Uterus (tissue), 4 donors: ENCODE data around the gene TSHZ2. TPM values are rescaled to one million over a fixed set of nuclear protein-coding genes. Genes with fewer than 3 reads are reported as not detected.

Experiments used
- DNase-seq, 2 donors: peaks; one replicate each; pipeline ENCODE4 v3.0.0-alpha.2; 2019 to 2020
- H3K27ac ChIP-seq, 2 donors: fragments of 200-600 bp; sonication (generic); 1 replicate in 1 of 2; 2 replicates in 1 of 2; pipeline ENCODE4 v1.5.1; 2016 to 2018
- H3K27me3 ChIP-seq, 2 donors: fragments of 200-600 bp; sonication (generic); one replicate each; pipeline ENCODE4 v1.5.1; 2018 to 2019; ENCODE audit warnings: control low read depth in 1 of 2
- H3K36me3 ChIP-seq, 2 donors: fragments of 200-600 bp; sonication (generic); one replicate each; pipeline ENCODE4 v1.5.1; 2019; ENCODE audit warnings: control low read depth in 1 of 2
- H3K4me1 ChIP-seq, 2 donors: fragments of 200-600 bp; sonication (generic); one replicate each; pipeline ENCODE4 v1.5.1; 2018 to 2019; ENCODE audit warnings: control low read depth in 1 of 2
- H3K4me3 ChIP-seq, 2 donors: fragments of 200-600 bp; sonication (generic); 1 replicate in 1 of 2; 2 replicates in 1 of 2; pipeline ENCODE4 v1.5.1; 2018 to 2019; ENCODE audit warnings: mild to moderate bottlenecking in 1 of 2
- H3K9me3 ChIP-seq, 2 donors: fragments of 200-600 bp; sonication (generic); one replicate each; pipeline ENCODE4 v1.5.1; 2019; ENCODE audit warnings: control low read depth in 1 of 2
- CTCF ChIP-seq, 4 experiments: fragments of 200-600 bp in 2 of 4; fragments of 450-650 bp in 2 of 4; sonication (generic) in 2 of 4; IDR thresholded peaks; one replicate each; pipeline ENCODE4 v1.5.1; 2016 to 2019; ENCODE audit warnings: antibody characterized with exemption in 4 of 4, mild to moderate bottlenecking in 2 of 4, moderate library complexity in 1 of 4
- POLR2A ChIP-seq, 2 donors: fragments of 450-650 bp; IDR thresholded peaks; one replicate each; pipeline ENCODE4 v1.6.1; 2016; ENCODE audit warnings: antibody characterized with exemption in 2 of 2, mild to moderate bottlenecking in 1 of 2, moderate library complexity in 1 of 2
- intact Hi-C: fragments of 100-400 bp; cut with DNase I; formaldehyde crosslinking; loops from one replicate; pipeline ENCODE4 v1.15.1; 2023; ENCODE audit warnings: low total_unique reads
- total RNA-seq, 4 donors: library from RNA; depleted of rRNA in 3 of 4; stranded (reverse); fragments of >200 nt in 3 of 4; gene quantifications; one replicate each; pipeline versions ENCODE4 v1.1.0 to v1.2.4, GENCODE V29; 2014 to 2023
- donor health status: DM: yes; HTN: yes; CAD: no.

Gene TSHZ2
- total RNA-seq, 4 donors from 2014 or later: 22.0 to 50.1 (median 33.1) TPM

- DNase-seq: no peak
- Histone ChIP-seq H3K4me3 (no peak overlapping the region), H3K27ac (peak overlapping the region; percentile 34 to 46), H3K4me1 (no peaks in the 10 kb centered on the region), H3K9me3 (no peaks in the 10 kb centered on the region), H3K27me3 (no peaks in the 10 kb centered on the region), H3K36me3 (no peaks in the 10 kb centered on the region)
- TF ChIP-seq CTCF (IDR thresholded peaks at IDR 0.05) (no peak), POLR2A (IDR thresholded peaks at IDR 0.05) (no peak)
- intact Hi-C loops: no loop called here
Measured at GRCh38 chr20:53003420-53004154, 31.4 kb downstream of the TSHZ2 start.

GRCh38 chr20:53004267-53004813 lies 32.2 kb downstream of the TSHZ2 start:
- Histone ChIP-seq H3K36me3 (no peaks in the 10 kb centered on the region), H3K9me3 (no peaks in the 10 kb centered on the region), H3K27me3 (no peaks in the 10 kb centered on the region), H3K4me3 (no peak overlapping the region), H3K4me1 (no peaks in the 10 kb centered on the region), H3K27ac (peak overlapping the region; percentile 34 to 46)
- intact Hi-C loops: no loop called here
- peak in 1 of 2 donors; percentile 36 for DNase-seq
- TF ChIP-seq POLR2A (IDR thresholded peaks at IDR 0.05) (no peak), CTCF (IDR thresholded peaks at IDR 0.05) (no peak)

- no peaks in the 10 kb centered on the region for H3K9me3 ChIP-seq
- DNase-seq: no peak
- H3K4me3 ChIP-seq: no peak overlapping the region
- H3K27ac ChIP-seq: no peak overlapping the region
- intact Hi-C loops: no loop called here
- no peaks in the 10 kb centered on the region for H3K27me3 ChIP-seq
- TF ChIP-seq CTCF (IDR thresholded peaks at IDR 0.05) (no peak), POLR2A (IDR thresholded peaks at IDR 0.05) (no peak)
- no peaks in the 10 kb centered on the region for H3K4me1 ChIP-seq
- no peaks in the 10 kb centered on the region for H3K36me3 ChIP-seq
Measured at GRCh38 chr20:53009979-53010735, 38.0 kb downstream of the TSHZ2 start.

GRCh38 chr20:53011640-53012039 lies 39.5 kb downstream of the TSHZ2 start:
- H3K4me3 ChIP-seq: no peak overlapping the region
- H3K27ac ChIP-seq: no peak overlapping the region
- TF ChIP-seq POLR2A (IDR thresholded peaks at IDR 0.05) (no peak), CTCF (IDR thresholded peaks at IDR 0.05) (no peak)
- no peaks in the 10 kb centered on the region for H3K9me3 ChIP-seq
- no peaks in the 10 kb centered on the region for H3K36me3 ChIP-seq
- DNase-seq: no peak
- no peaks in the 10 kb centered on the region for H3K4me1 ChIP-seq
- no peaks in the 10 kb centered on the region for H3K27me3 ChIP-seq
- intact Hi-C loops: no loop called here

GRCh38 chr20:53013183-53013582 lies 41.0 kb downstream of the TSHZ2 start:
- intact Hi-C loops: no loop called here
- no peak overlapping the region for H3K27ac ChIP-seq
- TF ChIP-seq POLR2A (IDR thresholded peaks at IDR 0.05): no peak
- TF ChIP-seq CTCF (IDR thresholded peaks at IDR 0.05): no peak

More at GRCh38 chr20:53013183-53013582, 41.0 kb downstream of the TSHZ2 start:
- Histone ChIP-seq H3K27me3 (no peaks in the 10 kb centered on the region), H3K36me3 (no peaks in the 10 kb centered on the region), H3K4me1 (peaks cover 0 to under 1% of the 10 kb centered on the region in 2 donors), H3K4me3 (no peak overlapping the region), H3K9me3 (no peaks in the 10 kb centered on the region)
- no peak for DNase-seq
